Measurements from ENCODE around the gene SLC13A5.
A peak's percentile ranks its signal among the peaks of the same experiment; 100 is the strongest.
"Not testable (repeated sequence)": the region's sequence is repeated elsewhere in the genome, so short reads cannot be mapped to it uniquely, and the experiment has no call there.

The SLC13A5 gene

GRCh38 chr17:6655732-6656361, 57.3 kb downstream of the SLC13A5 start:
- H3K27ac Mint-ChIP-seq; DNase-seq; H3K9me3 Mint-ChIP-seq; H3K36me3 Mint-ChIP-seq (ENCODE audit: low read depth): not testable (repeated sequence)
- H3K27me3 Mint-ChIP-seq = peaks cover 16% of the 10 kb centered on the region
- peak overlapping the region; percentile 81 for H3K4me3 Mint-ChIP-seq
- peaks cover 57% of the 10 kb centered on the region for H3K4me1 Mint-ChIP-seq (ENCODE audit: low read depth)

- Mint-ChIP-seq H3K4me1 (ENCODE audit: low read depth) (peaks cover 55% of the 10 kb centered on the region), H3K36me3 (ENCODE audit: low read depth) (peaks cover 11% of the 10 kb centered on the region), H3K27ac (no peak overlapping the region), H3K4me3 (peak overlapping the region; percentile 81), H3K27me3 (peaks cover 16% of the 10 kb centered on the region), H3K9me3 (no peaks in the 10 kb centered on the region)
- no peak for DNase-seq
Measured at GRCh38 chr17:6654841-6655731, 58.1 kb downstream of the SLC13A5 start.

- peaks cover 16% of the 10 kb centered on the region for H3K27me3 Mint-ChIP-seq
Measured at GRCh38 chr17:6651919-6652452, 61.2 kb downstream of the SLC13A5 start.

GRCh38 chr17:6651354-6651918, 61.7 kb downstream of the SLC13A5 start, which contains the start of the genes C17orf100 and MED31:
Gene C17orf100, plus strand, starts transcription at chr17:6651762. Its CDS starts 152 bp downstream, at chr17:6651914.
Gene MED31, minus strand, starts transcription at chr17:6651605. Its CDS starts 77 bp downstream, at chr17:6651528.
- peak; percentile 97 for DNase-seq
- Mint-ChIP-seq H3K4me3 (peak within 1 kb of the TSS; percentile 99), H3K9me3 (no peaks in the 10 kb centered on the region), H3K27ac (peak within 1 kb of the TSS; percentile 100), H3K4me1 (ENCODE audit: low read depth) (peaks cover 73% of the 10 kb centered on the region), H3K27me3 (peaks cover 16% of the 10 kb centered on the region), H3K36me3 (ENCODE audit: low read depth) (peaks cover 46% of the 10 kb centered on the region)

More at GRCh38 chr17:6651919-6652452, 61.2 kb downstream of the SLC13A5 start:
- Mint-ChIP-seq H3K4me1 (ENCODE audit: low read depth) (peaks cover 68% of the 10 kb centered on the region), H3K4me3 (peak overlapping the region; percentile 99), H3K27ac (peak overlapping the region; percentile 26), H3K9me3 (no peaks in the 10 kb centered on the region), H3K36me3 (ENCODE audit: low read depth) (peaks cover 41% of the 10 kb centered on the region)
- DNase-seq = no peak

- no peak for DNase-seq
- Mint-ChIP-seq H3K27ac (no peak overlapping the region), H3K4me1 (ENCODE audit: low read depth) (peaks cover 79% of the 10 kb centered on the region), H3K4me3 (no peak overlapping the region), H3K36me3 (ENCODE audit: low read depth) (peaks cover 77% of the 10 kb centered on the region), H3K27me3 (no peaks in the 10 kb centered on the region), H3K9me3 (no peaks in the 10 kb centered on the region)
Measured at GRCh38 chr17:6648181-6648580, 65.0 kb downstream of the SLC13A5 start.

GRCh38 chr17:6643451-6644125, 69.6 kb downstream of the SLC13A5 start:
- peaks cover 78% of the 10 kb centered on the region for H3K4me1 Mint-ChIP-seq (ENCODE audit: low read depth)
- no peaks in the 10 kb centered on the region for H3K9me3 Mint-ChIP-seq
- peak overlapping the region; percentile 100 for H3K27ac Mint-ChIP-seq
- peaks cover 85% of the 10 kb centered on the region for H3K36me3 Mint-ChIP-seq (ENCODE audit: low read depth)
- H3K27me3 Mint-ChIP-seq = no peaks in the 10 kb centered on the region
- DNase-seq = no peak
- H3K4me3 Mint-ChIP-seq = peak overlapping the region; percentile 89

- DNase-seq = no peak
- no peaks in the 10 kb centered on the region for H3K9me3 Mint-ChIP-seq
- H3K36me3 Mint-ChIP-seq (ENCODE audit: low read depth) = peaks cover 75% of the 10 kb centered on the region
- H3K27ac Mint-ChIP-seq = peak overlapping the region; percentile 100
- no peaks in the 10 kb centered on the region for H3K27me3 Mint-ChIP-seq
- H3K4me1 Mint-ChIP-seq (ENCODE audit: low read depth) = peaks cover 77% of the 10 kb centered on the region
- peak overlapping the region; percentile 89 for H3K4me3 Mint-ChIP-seq
Measured at GRCh38 chr17:6642592-6642991, 70.6 kb downstream of the SLC13A5 start.

GRCh38 chr17:6641247-6641863, 71.8 kb downstream of the SLC13A5 start:
- H3K4me1 Mint-ChIP-seq (ENCODE audit: low read depth) = peaks cover 70% of the 10 kb centered on the region
- DNase-seq = peak; percentile 44
- no peaks in the 10 kb centered on the region for H3K27me3 Mint-ChIP-seq
- peak overlapping the region; percentile 89 for H3K4me3 Mint-ChIP-seq
- H3K9me3 Mint-ChIP-seq = no peaks in the 10 kb centered on the region
- peaks cover 62% of the 10 kb centered on the region for H3K36me3 Mint-ChIP-seq (ENCODE audit: low read depth)
- peak overlapping the region; percentile 100 for H3K27ac Mint-ChIP-seq

- H3K27ac Mint-ChIP-seq = peak within 1 kb of the TSS; percentile 100
- H3K9me3 Mint-ChIP-seq = no peaks in the 10 kb centered on the region
- H3K4me1 Mint-ChIP-seq (ENCODE audit: low read depth) = peaks cover 64% of the 10 kb centered on the region
- peak within 1 kb of the TSS; percentile 89 for H3K4me3 Mint-ChIP-seq
- DNase-seq = peak; percentile 95
- H3K36me3 Mint-ChIP-seq (ENCODE audit: low read depth) = peaks cover 56% of the 10 kb centered on the region
- H3K27me3 Mint-ChIP-seq = no peaks in the 10 kb centered on the region
Measured at GRCh38 chr17:6640536-6641246, 72.5 kb downstream of the SLC13A5 start, which contains the start of the genes KIAA0753 and TXNDC17. Gene KIAA0753, minus strand, starts transcription at chr17:6640711. Its CDS starts 5,608 bp downstream, at chr17:6635103. Gene TXNDC17, plus strand, starts transcription at chr17:6641060. Its CDS starts 23 bp downstream, at chr17:6641083.

GRCh38 chr17:6639586-6640535, 73.3 kb downstream of the SLC13A5 start:
- no peaks in the 10 kb centered on the region for H3K9me3 Mint-ChIP-seq
- H3K4me1 Mint-ChIP-seq (ENCODE audit: low read depth) = peaks cover 59% of the 10 kb centered on the region
- peak overlapping the region; percentile 89 for H3K4me3 Mint-ChIP-seq
- H3K27ac Mint-ChIP-seq = peak overlapping the region; percentile 100
- H3K36me3 Mint-ChIP-seq (ENCODE audit: low read depth) = peaks cover 57% of the 10 kb centered on the region
- H3K27me3 Mint-ChIP-seq = no peaks in the 10 kb centered on the region
- DNase-seq = peak; percentile 47

- H3K9me3 Mint-ChIP-seq = no peaks in the 10 kb centered on the region
- H3K4me1 Mint-ChIP-seq (ENCODE audit: low read depth) = peaks cover 51% of the 10 kb centered on the region
Measured at GRCh38 chr17:6639014-6639585, 74.1 kb downstream of the SLC13A5 start.

More at GRCh38 chr17:6639014-6639585, 74.1 kb downstream of the SLC13A5 start:
- Mint-ChIP-seq H3K27ac (peak overlapping the region; percentile 100), H3K36me3 (ENCODE audit: low read depth) (peaks cover 56% of the 10 kb centered on the region), H3K4me3 (peak overlapping the region; percentile 89), H3K27me3 (no peaks in the 10 kb centered on the region)
- no peak for DNase-seq

All from activated T-cell treated with anti-CD3 and anti-CD28 coated beads, Interleukin-2, amount 50 U/mL, for 24 hours (primary cell).